Trophoblast cell (in vitro differentiated cells and primary cell): ENCODE data around the gene TYMS.
A peak's percentile ranks its signal among the peaks of the same experiment; 100 is the strongest.

ENCODE experiments used
- DNase-seq, 2 donors: peaks; one replicate each; pipeline ENCODE4 v3.0.0-alpha.2; 2016
- H2AFZ ChIP-seq: 2 replicates; pipeline ENCODE4 v1.6.1; 2013; ENCODE audit warnings: low read length, moderate library complexity, mild to moderate bottlenecking; ENCODE audit not compliant: insufficient read depth, poor library complexity
- H2AK5ac ChIP-seq: 2 replicates; pipeline ENCODE4 v1.6.1; 2013; ENCODE audit warnings: mild to moderate bottlenecking, low read length
- H2BK120ac ChIP-seq: 2 replicates; pipeline ENCODE4 v1.6.1; 2013; ENCODE audit warnings: low read length, mild to moderate bottlenecking, moderate library complexity; ENCODE audit not compliant: insufficient read depth, poor library complexity
- H2BK12ac ChIP-seq: 2 replicates; pipeline ENCODE4 v1.6.1; 2013; ENCODE audit warnings: mild to moderate bottlenecking, low read length, moderate library complexity
- H2BK5ac ChIP-seq: 2 replicates; pipeline ENCODE4 v1.6.1; 2013; ENCODE audit warnings: low read length, low read depth, moderate library complexity, mild to moderate bottlenecking; ENCODE audit not compliant: poor library complexity
- H3K14ac ChIP-seq: 2 replicates; pipeline ENCODE4 v1.6.1; 2013; ENCODE audit warnings: mild to moderate bottlenecking, low read length
- H3K18ac ChIP-seq: 2 replicates; pipeline ENCODE4 v1.6.1; 2013; ENCODE audit warnings: mild to moderate bottlenecking, low read length
- H3K23ac ChIP-seq: 2 replicates; pipeline ENCODE4 v1.6.1; 2013; ENCODE audit warnings: low read length
- H3K27ac ChIP-seq: 2 replicates; pipeline ENCODE4 v1.5.1; 2013; ENCODE audit warnings: low read depth, mild to moderate bottlenecking, inconsistent platforms, low read length, moderate library complexity
- H3K27me3 ChIP-seq: 2 replicates; pipeline ENCODE4 v1.6.1; 2013; ENCODE audit warnings: inconsistent platforms, mild to moderate bottlenecking, low read length, moderate library complexity; ENCODE audit not compliant: insufficient read depth
- H3K36me3 ChIP-seq, 2 experiments: 1 replicate in 1 of 2; 2 replicates in 1 of 2; pipeline ENCODE4 v1.6.1; 2013; ENCODE audit warnings: low read length in 2 of 2, mild to moderate bottlenecking in 2 of 2, moderate library complexity in 1 of 2; ENCODE audit not compliant: insufficient read depth in 2 of 2, control insufficient read depth in 1 of 2
- H3K4ac ChIP-seq: 2 replicates; pipeline ENCODE4 v1.6.1; 2013; ENCODE audit warnings: low read depth, mild to moderate bottlenecking, low read length, moderate library complexity
- H3K4me1 ChIP-seq, 2 experiments: 1 replicate in 1 of 2; 2 replicates in 1 of 2; pipeline ENCODE4 v1.6.1; 2013; ENCODE audit warnings: low read length in 2 of 2, mild to moderate bottlenecking in 2 of 2, moderate library complexity in 1 of 2; ENCODE audit not compliant: insufficient read depth in 2 of 2, control insufficient read depth in 1 of 2
- H3K4me2 ChIP-seq: 2 replicates; pipeline ENCODE4 v1.6.1; 2013; ENCODE audit warnings: inconsistent platforms, mild to moderate bottlenecking, low read length, moderate library complexity
- H3K4me3 ChIP-seq: 2 replicates; pipeline ENCODE4 v1.5.1; 2013; ENCODE audit warnings: mild to moderate bottlenecking, low read depth, low read length, inconsistent platforms
- H3K79me1 ChIP-seq: one replicate; pipeline ENCODE4 v1.6.1; 2013; ENCODE audit warnings: low read length
- H3K79me2 ChIP-seq: 2 replicates; pipeline ENCODE4 v1.6.1; 2013; ENCODE audit warnings: low read length, mild to moderate bottlenecking; ENCODE audit not compliant: control insufficient read depth, insufficient read depth, poor library complexity
- H3K9ac ChIP-seq: 2 replicates; pipeline ENCODE4 v1.6.1; 2013; ENCODE audit warnings: mild to moderate bottlenecking, low read length
- H3K9me3 ChIP-seq: 2 replicates; pipeline ENCODE4 v1.6.1; 2013; ENCODE audit warnings: low read depth, mild to moderate bottlenecking, control low read depth, inconsistent platforms, low read length; ENCODE audit not compliant: insufficient read depth
- H4K12ac ChIP-seq: 2 replicates; pipeline ENCODE4 v1.6.1; 2013; ENCODE audit warnings: low read depth, mild to moderate bottlenecking, low read length, moderate library complexity
- H4K8ac ChIP-seq: 2 replicates; pipeline ENCODE4 v1.6.1; 2013; ENCODE audit warnings: low read depth, mild to moderate bottlenecking, low read length, moderate library complexity
- H4K91ac ChIP-seq: one replicate; pipeline ENCODE4 v1.6.1; 2013; ENCODE audit warnings: low read depth, mild to moderate bottlenecking, low read length, moderate library complexity
- WGBS: extraction: QIAGEN DNeasy Blood & Tissue Kit; methylation state at CpG from one replicate; pipeline ENCODE4 v1.1.7; 2013; ENCODE audit warnings: missing lambda C conversion rate; ENCODE audit not compliant: insufficient read length, insufficient coverage; ENCODE audit errors: extremely low coverage; 5-methylcytosine and 5-hydroxymethylcytosine counted together

TYMS gene

GRCh38 chr18:658947-659533 is 1.6 kb downstream of the TYMS start:
- peaks cover 16% of the 10 kb centered on the region for H3K79me1 ChIP-seq
- peak overlapping the region; percentile 61 for H3K4ac ChIP-seq
- H3K14ac ChIP-seq, result peak overlapping the region; percentile 75
- peak overlapping the region; percentile 46 for H2BK5ac ChIP-seq
- H3K36me3 ChIP-seq, result peaks cover 16 to 17% of the 10 kb centered on the region in 2 experiments
- H4K12ac ChIP-seq, result peak overlapping the region; percentile 76
- H3K79me2 ChIP-seq, result peaks cover 15% of the 10 kb centered on the region
- WGBS, result no CpG with 5 or more reads among the region's 10 CpGs
- DNase-seq, result no peak
- peak overlapping the region; percentile 57 for H2BK120ac ChIP-seq
- H2BK12ac ChIP-seq, result no peak overlapping the region
- no peak overlapping the region for H3K27ac ChIP-seq
- H3K4me1 ChIP-seq, result peaks cover 4 to 5% of the 10 kb centered on the region in 2 experiments
- H4K91ac ChIP-seq, result peak overlapping the region; percentile 51
- peak overlapping the region; percentile 61 for H3K4me3 ChIP-seq
- peak overlapping the region; percentile 74 for H4K8ac ChIP-seq
- peak overlapping the region; percentile 93 for H3K4me2 ChIP-seq
- peak overlapping the region; percentile 15 for H2AK5ac ChIP-seq
- H3K18ac ChIP-seq, result peak overlapping the region; percentile 80
- H2AFZ ChIP-seq, result peak overlapping the region; percentile 93
- H3K23ac ChIP-seq, result no peak overlapping the region
- no peaks in the 10 kb centered on the region for H3K9me3 ChIP-seq
- H3K27me3 ChIP-seq, result no peaks in the 10 kb centered on the region
- H3K9ac ChIP-seq, result peak overlapping the region; percentile 15

- Histone ChIP-seq H3K4ac (no peak overlapping the region), H3K14ac (no peak overlapping the region), H4K91ac (no peak overlapping the region), H2BK120ac (no peak overlapping the region), H3K18ac (no peak overlapping the region), H3K27me3 (no peaks in the 10 kb centered on the region), H2AK5ac (no peak overlapping the region), H2BK12ac (no peak overlapping the region), H4K8ac (no peak overlapping the region), H3K4me1 (peaks cover 4 to 5% of the 10 kb centered on the region in 2 experiments), H3K4me2 (no peak overlapping the region), H3K9me3 (no peaks in the 10 kb centered on the region), H2BK5ac (no peak overlapping the region), H4K12ac (no peak overlapping the region), H3K4me3 (no peak overlapping the region), H3K36me3 (peaks cover 16 to 17% of the 10 kb centered on the region in 2 experiments), H3K79me1 (peaks cover 16% of the 10 kb centered on the region), H3K23ac (no peak overlapping the region), H2AFZ (no peak overlapping the region), H3K27ac (no peak overlapping the region), H3K79me2 (peaks cover 15% of the 10 kb centered on the region), H3K9ac (no peak overlapping the region)
- no CpG with 5 or more reads among the region's 6 CpGs for WGBS
- DNase-seq, result no peak
Measured at GRCh38 chr18:659597-659996, 2.1 kb downstream of the TYMS start.

- no peak overlapping the region for H2AFZ ChIP-seq
- no peak overlapping the region for H3K27ac ChIP-seq
- H2AK5ac ChIP-seq, result no peak overlapping the region
- no peak overlapping the region for H2BK12ac ChIP-seq
- no peak overlapping the region for H3K4me2 ChIP-seq
- H2BK120ac ChIP-seq, result no peak overlapping the region
- H3K9me3 ChIP-seq, result no peaks in the 10 kb centered on the region
- no peak overlapping the region for H3K9ac ChIP-seq
- peaks cover 21 to 25% of the 10 kb centered on the region in 2 experiments for H3K36me3 ChIP-seq
- H3K4me1 ChIP-seq, result peaks cover 4 to 5% of the 10 kb centered on the region in 2 experiments
- peaks cover 14% of the 10 kb centered on the region for H3K79me1 ChIP-seq
- no peak overlapping the region for H3K14ac ChIP-seq
- no peak overlapping the region for H3K23ac ChIP-seq
- no peak overlapping the region for H3K18ac ChIP-seq
- H2BK5ac ChIP-seq, result no peak overlapping the region
- H4K8ac ChIP-seq, result no peak overlapping the region
- H3K79me2 ChIP-seq, result peaks cover 13% of the 10 kb centered on the region
- no peak overlapping the region for H3K4ac ChIP-seq
- H3K4me3 ChIP-seq, result no peak overlapping the region
- H4K12ac ChIP-seq, result no peak overlapping the region
- no peak overlapping the region for H4K91ac ChIP-seq
- no peak for DNase-seq
- WGBS, result no CpG with 5 or more reads among the region's 4 CpGs
- no peaks in the 10 kb centered on the region for H3K27me3 ChIP-seq
Measured at GRCh38 chr18:662197-662596, 4.7 kb downstream of the TYMS start.

- Histone ChIP-seq H4K8ac (no peak overlapping the region), H3K4me1 (no peaks in the 10 kb centered on the region), H3K9me3 (peaks cover 1% of the 10 kb centered on the region), H2BK120ac (no peak overlapping the region), H3K9ac (no peak overlapping the region), H2AK5ac (no peak overlapping the region), H4K12ac (no peak overlapping the region), H3K4ac (peak overlapping the region; percentile 10), H2AFZ (no peak overlapping the region), H2BK5ac (no peak overlapping the region), H3K36me3 (peaks cover 28 to 40% of the 10 kb centered on the region in 2 experiments), H3K23ac (no peak overlapping the region), H3K18ac (no peak overlapping the region), H3K27ac (no peak overlapping the region), H3K27me3 (no peaks in the 10 kb centered on the region), H4K91ac (no peak overlapping the region), H2BK12ac (no peak overlapping the region), H3K79me1 (no peaks in the 10 kb centered on the region), H3K14ac (no peak overlapping the region), H3K4me3 (no peak overlapping the region), H3K79me2 (no peaks in the 10 kb centered on the region), H3K4me2 (no peak overlapping the region)
- no CpG with 5 or more reads among the region's 8 CpGs for WGBS
- DNase-seq, result no peak
Measured at GRCh38 chr18:666177-666576, 8.7 kb downstream of the TYMS start.
